Upper lobe of left lung (tissue), 6 donors: Measurements from ENCODE around the gene KIAA0232. TPM values are rescaled to one million over a fixed set of nuclear protein-coding genes. Genes with fewer than 3 reads are reported as not detected.

Experiments used
- ATAC-seq, 2 donors: fragments of 200-7000 bp; cut with Tn5 transposase; one replicate each; pipeline ENCODE4 v1.9.1; 2022; ENCODE audit warnings: mild to moderate bottlenecking in 2 of 2, moderate library complexity in 2 of 2; ENCODE audit not compliant: low FRiP score in 2 of 2
- DNase-seq, 2 donors: peaks; one replicate each; pipeline ENCODE4 v3.0.0-alpha.2; 2019 to 2020
- H3K27ac ChIP-seq, 4 donors: fragments of 200-600 bp; sonication (generic); one replicate each; pipeline ENCODE4 v1.5.1; 2016 to 2019
- H3K27me3 ChIP-seq, 4 donors: fragments of 200-600 bp; sonication (generic); one replicate each; pipeline ENCODE4 v1.5.1; 2017 to 2019
- H3K36me3 ChIP-seq, 4 donors: fragments of 200-600 bp; sonication (generic); one replicate each; pipeline ENCODE4 v1.5.1; 2016 to 2019
- H3K4me1 ChIP-seq, 4 donors: fragments of 200-600 bp; sonication (generic); one replicate each; pipeline ENCODE4 v1.5.1; 2018 to 2019
- H3K4me3 ChIP-seq, 4 donors: fragments of 200-600 bp; sonication (generic); one replicate each; pipeline ENCODE4 v1.5.1; 2017 to 2019; ENCODE audit warnings: mild to moderate bottlenecking in 2 of 4, moderate library complexity in 1 of 4
- H3K9me3 ChIP-seq, 4 donors: fragments of 200-600 bp; sonication (generic); one replicate each; pipeline ENCODE4 v1.5.1; 2018 to 2019
- CTCF ChIP-seq, 6 experiments: fragments of 450-650 bp in 4 of 6; fragments of 200-600 bp in 2 of 6; sonication (generic) in 2 of 6; IDR thresholded peaks; one replicate each; pipeline ENCODE4 v1.5.1; 2016 to 2019; ENCODE audit warnings: antibody characterized with exemption in 6 of 6
- EP300 ChIP-seq, 4 donors: sonication (generic); formaldehyde crosslinking; IDR thresholded peaks; one replicate each; pipeline ENCODE4 v1.5.1; 2017; ENCODE audit warnings: antibody characterized with exemption in 4 of 4, control low read depth in 2 of 4
- POLR2A ChIP-seq, 4 donors: fragments of 450-650 bp; IDR thresholded peaks; one replicate each; pipeline ENCODE4 v1.5.1; 2016 to 2017; ENCODE audit warnings: antibody characterized with exemption in 4 of 4, mild to moderate bottlenecking in 2 of 4
- POLR2AphosphoS5 ChIP-seq, 2 donors: sonication (generic); formaldehyde crosslinking; IDR thresholded peaks; one replicate each; pipeline ENCODE4 v1.5.1; 2017; ENCODE audit warnings: antibody characterized with exemption in 2 of 2
- WGBS, 2 donors: methylation state at CpG; one replicate each; pipeline ENCODE4 v1.1.5; 2017 to 2018; 5-methylcytosine and 5-hydroxymethylcytosine counted together
- total RNA-seq, 6 donors: library from RNA; depleted of rRNA in 4 of 6; stranded (reverse); fragments of >200 nt in 4 of 6; gene quantifications; one replicate each; pipeline versions ENCODE4 v1.1.0 to v1.2.1, GENCODE V29; 2016 to 2021
- donor health status: DM: no; HTN: no; CAD: no; lungs with moderate emphysema.
- donor health status: DM: no; HTN: yes; CAD: no; lungs with severe emphysema.

KIAA0232 gene
- total RNA-seq, 6 donors from 2014 or later = 22.6 to 45.0 (median 24.4) TPM

DNA sequence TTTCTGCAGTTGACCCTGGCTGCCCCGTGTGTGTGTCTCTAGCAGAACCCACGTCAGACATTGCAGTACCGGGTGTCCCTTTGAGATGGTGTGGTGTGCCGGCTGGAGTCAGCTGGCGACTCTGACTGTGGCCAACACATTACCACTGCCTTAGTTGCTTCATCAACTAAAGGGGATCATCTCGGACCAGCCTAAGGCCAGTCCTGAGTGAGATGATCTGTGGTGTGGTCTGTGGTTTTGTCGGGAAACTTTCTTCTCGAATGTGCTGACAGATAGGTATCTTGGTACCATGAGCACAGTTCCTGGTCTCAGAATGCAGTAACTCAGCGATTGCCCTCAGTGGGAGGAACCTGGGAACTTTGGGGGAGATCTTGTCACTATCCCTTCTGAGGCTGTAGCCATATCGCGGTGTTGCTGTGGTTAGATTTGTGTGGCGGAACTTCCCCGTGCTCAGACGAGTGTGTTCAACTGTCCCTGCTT is 142.9 kb downstream of the KIAA0232 start:
- ATAC-seq = peak; percentile 49 to 56
- peak in 1 of 2 donors; percentile 74 for DNase-seq
- Histone ChIP-seq H3K4me3 (no peak overlapping the region), H3K9me3 (no peaks in the 10 kb centered on the region), H3K27ac (peak overlapping the region; percentile 59 to 83 (median 82)), H3K4me1 (peaks cover 34 to 74% (median 48%) of the 10 kb centered on the region in 4 donors), H3K36me3 (peaks cover 6 to 20% (median 15%) of the 10 kb centered on the region in 4 donors), H3K27me3 (no peaks in the 10 kb centered on the region)
- WGBS, 2 donors = 65 to 69% methylated on average over 10 to 14 of the region's 14 CpGs
- peak; percentile 39 to 83 for TF ChIP-seq POLR2AphosphoS5 (IDR thresholded peaks at IDR 0.05)
- TF ChIP-seq EP300 (IDR thresholded peaks at IDR 0.05) = peak; percentile 36 to 86 (median 63)
- no peak for TF ChIP-seq CTCF (IDR thresholded peaks at IDR 0.05)
- TF ChIP-seq POLR2A (IDR thresholded peaks at IDR 0.05) = peak in 1 of 4 donors; percentile 51

DNA sequence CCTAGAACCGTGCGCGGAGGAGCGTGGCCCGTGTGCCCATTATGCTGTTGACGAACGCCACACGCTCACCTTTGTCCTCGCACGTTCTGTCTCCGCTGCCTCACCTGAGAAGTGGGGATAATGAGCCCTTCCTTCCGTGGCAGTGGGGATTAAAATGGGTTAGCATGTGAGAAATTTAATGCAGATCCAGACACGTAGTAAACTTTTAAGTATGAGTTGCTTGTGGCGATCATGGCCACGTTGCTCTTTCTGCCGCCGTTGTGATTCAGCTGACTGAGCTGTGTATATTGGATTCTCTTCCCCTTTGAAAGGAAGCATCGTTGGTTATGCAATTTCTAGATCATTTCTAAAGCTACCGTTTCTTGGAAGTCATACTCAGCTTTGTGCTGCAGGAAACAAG is 143.6 kb downstream of the KIAA0232 start:
- no peaks in the 10 kb centered on the region for H3K9me3 ChIP-seq
- WGBS, 2 donors = 81 to 85% methylated on average over 19 of the region's 19 CpGs
- H3K36me3 ChIP-seq = peaks cover 6 to 20% (median 15%) of the 10 kb centered on the region in 4 donors
- H3K4me3 ChIP-seq = no peak overlapping the region
- peak overlapping the region; percentile 59 to 83 (median 82) for H3K27ac ChIP-seq
- H3K27me3 ChIP-seq = no peaks in the 10 kb centered on the region
- H3K4me1 ChIP-seq = peaks cover 29 to 72% (median 42%) of the 10 kb centered on the region in 4 donors
- TF ChIP-seq POLR2AphosphoS5 (IDR thresholded peaks at IDR 0.05) = peak in 1 of 2 donors; percentile 76
- no peak for TF ChIP-seq CTCF (IDR thresholded peaks at IDR 0.05)
- no peak for TF ChIP-seq EP300 (IDR thresholded peaks at IDR 0.05)
- peak in 1 of 4 donors; percentile 47 for TF ChIP-seq POLR2A (IDR thresholded peaks at IDR 0.05)
- DNase-seq (no peak), ATAC-seq (peak in 1 of 2 donors; percentile 72)

DNA sequence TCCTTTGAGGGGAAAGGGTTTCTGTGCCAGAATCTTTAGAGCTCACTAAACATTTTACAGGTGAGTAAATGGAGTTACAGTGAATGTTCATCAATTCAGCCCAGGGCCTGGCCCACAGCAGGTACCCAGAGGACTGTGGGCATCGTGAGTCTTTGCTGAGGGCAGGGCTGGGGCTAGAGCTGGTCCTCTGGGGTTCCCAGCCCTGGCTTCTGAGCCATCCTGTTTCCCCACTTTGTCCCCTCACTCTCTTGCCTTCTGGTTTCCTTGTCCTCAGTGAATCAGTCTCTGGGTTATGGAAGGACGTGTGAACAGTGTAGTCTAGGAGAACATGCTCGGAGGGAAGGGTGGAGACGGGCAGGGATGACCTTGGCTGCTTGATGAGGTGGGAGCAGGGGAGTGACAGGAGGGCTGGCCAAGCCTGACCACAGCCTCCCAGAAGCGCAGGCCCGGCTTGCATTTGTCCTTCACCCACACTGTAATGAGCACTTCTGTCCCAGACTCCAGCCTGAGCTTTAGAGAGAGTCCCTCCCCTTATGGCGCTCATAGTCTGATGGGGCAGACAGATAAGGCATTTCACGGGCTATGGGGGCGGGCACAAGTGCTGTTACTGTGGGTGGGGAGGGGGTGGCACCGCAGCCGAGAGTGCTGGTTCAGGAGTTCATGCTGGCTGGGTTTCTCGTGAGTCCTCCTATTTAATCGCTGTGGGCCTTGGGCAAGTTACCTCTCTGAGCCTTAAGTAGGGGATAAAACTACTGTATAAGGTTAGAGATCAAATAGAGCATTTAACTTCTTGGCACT is 144.4 kb downstream of the KIAA0232 start:
- DNase-seq (peak in 1 of 2 donors; percentile 83), ATAC-seq (peak; percentile 69 to 81)
- TF ChIP-seq EP300 (IDR thresholded peaks at IDR 0.05) (no peak), POLR2AphosphoS5 (IDR thresholded peaks at IDR 0.05) (peak; percentile 28 to 38), POLR2A (IDR thresholded peaks at IDR 0.05) (peak in 2 of 4 donors; percentile 18 to 77), CTCF (IDR thresholded peaks at IDR 0.05) (no peak)
- Histone ChIP-seq H3K4me1 (peaks cover 26 to 68% (median 40%) of the 10 kb centered on the region in 4 donors), H3K9me3 (no peaks in the 10 kb centered on the region), H3K27ac (peak overlapping the region; percentile 78 to 83 (median 82)), H3K36me3 (peaks cover 6 to 20% (median 15%) of the 10 kb centered on the region in 4 donors), H3K27me3 (no peaks in the 10 kb centered on the region), H3K4me3 (peak overlapping the region in 1 of 4 donors; percentile 9)
- 41 to 66% methylated on average over 12 of the region's 13 CpGs for WGBS, 2 donors

GRCh38 chr4:6928081-6928480 is 145.6 kb downstream of the KIAA0232 start:
- WGBS, 2 donors = 65 to 72% methylated on average over 4 of the region's 4 CpGs
- Histone ChIP-seq H3K27ac (peak overlapping the region in 3 of 4 donors; percentile 5 to 83 (median 82)), H3K4me1 (peaks cover 30 to 68% (median 40%) of the 10 kb centered on the region in 4 donors), H3K9me3 (no peaks in the 10 kb centered on the region), H3K36me3 (peaks cover 6 to 20% (median 15%) of the 10 kb centered on the region in 4 donors), H3K27me3 (no peaks in the 10 kb centered on the region), H3K4me3 (no peak overlapping the region)
- no peak for ATAC-seq
- DNase-seq = no peak
- TF ChIP-seq POLR2AphosphoS5 (IDR thresholded peaks at IDR 0.05) (no peak), POLR2A (IDR thresholded peaks at IDR 0.05) (no peak), EP300 (IDR thresholded peaks at IDR 0.05) (no peak), CTCF (IDR thresholded peaks at IDR 0.05) (no peak)
